Fibroblast of villous mesenchyme (primary cell): ENCODE data around the gene ISLR2. TPM values are rescaled to one million over a fixed set of nuclear protein-coding genes. Genes with fewer than 3 reads are reported as not detected.

Source experiments
- DNase-seq: peaks from one replicate; pipeline ENCODE4 v3.0.0-alpha.2; 2010; ENCODE audit warnings: low read depth
- H3K4me3 ChIP-seq: 2 replicates; pipeline ENCODE4 v1.5.1; 2011; ENCODE audit warnings: low read depth, mild to moderate bottlenecking, low read length
- total RNA-seq: library from RNA; depleted of rRNA; stranded (reverse); fragments of >200 nt; gene quantifications from 2 replicates; pipeline ENCODE4 v1.2.3, GENCODE V29; 2012
- TF ChIP-seq, protein P1 (sequence below): IDR thresholded peaks from 2 replicates; pipeline ENCODE4 v1.5.1; 2012; ENCODE audit warnings: low read depth, mild to moderate bottlenecking, low read length; ENCODE audit not compliant: insufficient read depth

The ISLR2 gene
- total RNA-seq, 1 donor = not detected

GRCh38 chr15:74121039-74121438, 9.3 kb upstream of the ISLR2 start:
- no peak for DNase-seq
- TF ChIP-seq, protein P1, sequence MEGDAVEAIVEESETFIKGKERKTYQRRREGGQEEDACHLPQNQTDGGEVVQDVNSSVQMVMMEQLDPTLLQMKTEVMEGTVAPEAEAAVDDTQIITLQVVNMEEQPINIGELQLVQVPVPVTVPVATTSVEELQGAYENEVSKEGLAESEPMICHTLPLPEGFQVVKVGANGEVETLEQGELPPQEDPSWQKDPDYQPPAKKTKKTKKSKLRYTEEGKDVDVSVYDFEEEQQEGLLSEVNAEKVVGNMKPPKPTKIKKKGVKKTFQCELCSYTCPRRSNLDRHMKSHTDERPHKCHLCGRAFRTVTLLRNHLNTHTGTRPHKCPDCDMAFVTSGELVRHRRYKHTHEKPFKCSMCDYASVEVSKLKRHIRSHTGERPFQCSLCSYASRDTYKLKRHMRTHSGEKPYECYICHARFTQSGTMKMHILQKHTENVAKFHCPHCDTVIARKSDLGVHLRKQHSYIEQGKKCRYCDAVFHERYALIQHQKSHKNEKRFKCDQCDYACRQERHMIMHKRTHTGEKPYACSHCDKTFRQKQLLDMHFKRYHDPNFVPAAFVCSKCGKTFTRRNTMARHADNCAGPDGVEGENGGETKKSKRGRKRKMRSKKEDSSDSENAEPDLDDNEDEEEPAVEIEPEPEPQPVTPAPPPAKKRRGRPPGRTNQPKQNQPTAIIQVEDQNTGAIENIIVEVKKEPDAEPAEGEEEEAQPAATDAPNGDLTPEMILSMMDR = no peak
- H3K4me3 ChIP-seq = no peak overlapping the region

- no peak for DNase-seq
- TF ChIP-seq, protein P1 = no peak
- H3K4me3 ChIP-seq = no peak overlapping the region
These were observed 8.5 kb upstream of the ISLR2 start for GRCh38 chr15:74121858-74122257.

DNA sequence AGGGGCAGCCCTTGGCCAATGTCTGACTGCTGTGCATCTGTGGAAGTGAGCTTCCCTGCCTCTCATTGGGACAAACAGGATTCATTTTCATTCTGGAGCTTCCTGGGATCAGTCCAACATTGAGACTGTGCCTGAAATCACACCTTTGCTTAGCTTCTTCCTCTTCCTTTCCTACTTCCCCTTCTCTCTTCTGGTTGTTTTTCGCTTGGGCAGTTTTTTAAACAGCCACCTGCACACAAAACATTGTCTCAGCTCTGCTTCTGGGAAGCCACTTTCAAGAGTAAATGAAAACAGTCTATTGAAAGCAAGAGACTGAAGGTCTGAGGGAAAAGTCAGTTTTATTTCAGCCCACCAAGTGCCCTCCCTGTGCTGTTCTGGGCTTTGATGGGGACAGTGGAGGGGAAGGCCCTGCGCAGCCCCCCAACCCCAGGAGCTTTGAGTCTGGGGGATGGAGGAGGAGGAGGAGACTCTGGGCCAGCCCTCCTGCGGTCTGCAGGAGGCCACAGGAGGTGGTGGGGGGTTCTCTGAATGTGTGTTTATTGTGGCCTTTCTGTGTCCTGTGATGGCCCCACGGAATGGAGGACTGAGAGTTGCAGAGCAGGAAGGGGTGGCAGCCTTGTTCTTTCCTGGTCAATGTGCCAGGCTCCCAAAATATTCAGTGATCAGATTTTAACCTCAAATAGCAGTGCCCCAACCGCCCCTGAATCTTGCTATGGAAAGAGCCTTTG, 7.8 kb upstream of the ISLR2 start:
- no peak overlapping the region for H3K4me3 ChIP-seq
- DNase-seq = no peak
- TF ChIP-seq, protein P1 = no peak

DNA sequence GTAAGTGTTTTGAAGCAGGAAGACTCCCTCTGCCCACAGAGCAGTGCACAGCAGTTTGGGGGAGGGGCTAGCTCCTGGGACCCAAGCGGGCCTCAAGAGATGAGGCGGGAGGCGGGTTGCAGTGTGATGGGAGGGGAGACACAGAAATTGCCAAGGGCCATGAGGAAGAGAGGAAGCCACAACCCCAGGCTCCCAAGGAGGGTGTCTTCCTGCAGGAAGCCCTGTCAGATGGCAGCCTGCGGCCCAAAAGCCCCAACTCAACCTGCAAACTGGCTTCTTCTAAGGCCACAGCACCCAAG, 7.3 kb upstream of the ISLR2 start:
- no peak overlapping the region for H3K4me3 ChIP-seq
- TF ChIP-seq, protein P1 = no peak
- no peak for DNase-seq

DNA sequence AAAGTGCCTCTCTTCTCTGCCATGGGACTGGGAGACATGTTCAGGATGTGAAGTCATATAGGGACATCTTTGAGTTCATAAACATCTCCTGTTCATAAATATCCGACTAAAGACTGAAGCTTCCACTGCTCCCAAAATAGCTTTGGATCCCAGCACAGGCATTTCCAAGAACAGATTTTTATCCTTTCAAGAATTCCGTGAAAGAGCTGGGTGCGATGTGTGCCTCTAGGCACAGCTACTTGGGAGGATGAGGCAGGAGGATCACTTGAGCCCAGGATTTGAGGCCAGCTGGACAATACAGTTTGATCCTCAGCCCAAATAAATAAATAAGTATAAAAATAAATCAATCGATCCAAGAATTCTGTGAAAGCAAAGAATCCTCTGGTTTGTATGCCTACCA, 6.7 kb upstream of the ISLR2 start:
- TF ChIP-seq, protein P1 = no peak
- DNase-seq = no peak
- H3K4me3 ChIP-seq = no peak overlapping the region

DNA sequence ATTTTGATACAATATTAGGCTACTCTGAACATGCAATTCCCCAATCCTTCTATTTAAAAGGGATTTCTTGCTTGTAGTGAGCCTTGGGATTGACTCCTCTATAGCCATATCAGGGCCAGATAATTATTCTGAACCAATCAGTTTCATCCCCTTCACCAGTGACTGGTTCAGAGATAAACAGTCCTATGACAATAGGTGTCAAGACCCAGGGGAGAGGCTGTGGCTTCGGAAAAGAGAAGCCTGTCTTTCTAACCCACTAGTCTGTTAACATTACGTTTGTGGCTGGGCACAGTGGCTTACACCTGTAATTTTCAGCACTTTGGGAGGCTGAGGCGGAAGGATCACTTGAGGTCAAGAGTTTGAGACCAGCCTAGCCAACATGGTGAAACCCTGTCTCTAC, 6.2 kb upstream of the ISLR2 start:
- DNase-seq = no peak
- TF ChIP-seq, protein P1 = no peak
- no peak overlapping the region for H3K4me3 ChIP-seq

GRCh38 chr15:74124759-74125158, 5.6 kb upstream of the ISLR2 start:
- H3K4me3 ChIP-seq = no peak overlapping the region
- no peak for DNase-seq
- TF ChIP-seq, protein P1 = no peak
